ENCODE data around the gene CD99.
"Not testable (repeated sequence)": the region's sequence is repeated elsewhere in the genome, so short reads cannot be mapped to it uniquely, and the experiment has no call there.

CD99 gene

GRCh38 chrX:2690856-2691542 is at the start of gene CD99:
Gene CD99, plus strand, starts transcription at chrX:2691295. Its CDS starts 66 bp downstream, at chrX:2691361.
- DNase-seq, result peak; percentile 91

- DNase-seq, result no peak
These were observed 48.9 kb upstream of the CD99 start for GRCh38 chrX:2642146-2642545.

GRCh38 chrX:2642791-2643190 is 48.3 kb upstream of the CD99 start:
- no peak for DNase-seq

GRCh38 chrX:2643880-2644279 is 47.2 kb upstream of the CD99 start:
- DNase-seq, result no peak

- DNase-seq, result no peak
These were observed 45.5 kb upstream of the CD99 start for GRCh38 chrX:2645563-2645962.

GRCh38 chrX:2647627-2648026 is 43.5 kb upstream of the CD99 start:
- peak; percentile 48 for DNase-seq

- no peak for DNase-seq
These were observed 41.1 kb upstream of the CD99 start for GRCh38 chrX:2650037-2650436.

GRCh38 chrX:2650865-2651264 is 40.2 kb upstream of the CD99 start:
- no peak for DNase-seq

GRCh38 chrX:2652106-2652505 is 39.0 kb upstream of the CD99 start:
- no peak for DNase-seq

- DNase-seq, result no peak
These were observed 36.4 kb upstream of the CD99 start for GRCh38 chrX:2654436-2655340.

GRCh38 chrX:2656257-2656836 is 34.7 kb upstream of the CD99 start:
- DNase-seq, result no peak

GRCh38 chrX:2657532-2658113 is 33.5 kb upstream of the CD99 start:
- no peak for DNase-seq

GRCh38 chrX:2658585-2659292 is 32.4 kb upstream of the CD99 start:
- no peak for DNase-seq

GRCh38 chrX:2662586-2662985 is 28.5 kb upstream of the CD99 start:
- no peak for DNase-seq

GRCh38 chrX:2664502-2664901 is 26.6 kb upstream of the CD99 start:
- no peak for DNase-seq

- no peak for DNase-seq
These were observed 25.4 kb upstream of the CD99 start for GRCh38 chrX:2665387-2666304.

GRCh38 chrX:2666491-2666890 is 24.6 kb upstream of the CD99 start:
- no peak for DNase-seq

GRCh38 chrX:2670978-2671377 is 20.1 kb upstream of the CD99 start:
- no peak for DNase-seq

- no peak for DNase-seq
These were observed 19.0 kb upstream of the CD99 start for GRCh38 chrX:2672084-2672483.

GRCh38 chrX:2673611-2674010 is 17.5 kb upstream of the CD99 start:
- DNase-seq, result no peak

GRCh38 chrX:2675657-2676200 is 15.4 kb upstream of the CD99 start:
- not testable (repeated sequence) for DNase-seq
